Keratinocyte (primary cell): ENCODE data around the gene TMPRSS4. TPM values are rescaled to one million over a fixed set of nuclear protein-coding genes. Genes with fewer than 3 reads are reported as not detected.

Experiments
- DNase-seq: peaks from one replicate; pipeline ENCODE4 v3.0.0-alpha.2; 2011; ENCODE audit warnings: low read depth, missing footprints, low spot score
- FAIRE-seq: peaks from 2 replicates; lab custom pipeline; 2011; peaks lifted over from hg19 to GRCh38; lab: Jason Lieb, UNC
- H2AFZ ChIP-seq: 2 replicates; pipeline ENCODE4 v1.6.0; 2012; ENCODE audit warnings: low read length, control low read depth, inconsistent platforms; ENCODE audit not compliant: control insufficient read depth
- H3K27ac ChIP-seq: 2 replicates; pipeline ENCODE4 v1.5.1; 2011; ENCODE audit warnings: low read length; ENCODE audit not compliant: control insufficient read depth, insufficient read depth
- H3K27me3 ChIP-seq: 3 replicates; pipeline ENCODE4 v1.6.0; 2011; ENCODE audit warnings: low read length; ENCODE audit not compliant: control insufficient read depth, insufficient read depth; ENCODE audit errors: extremely low read depth
- H3K36me3 ChIP-seq, 2 experiments: 2 replicates in 1 of 2; 3 replicates in 1 of 2; pipeline ENCODE4 v1.5.1; 2011; ENCODE audit warnings: low read length in 2 of 2, mild to moderate bottlenecking in 1 of 2; ENCODE audit not compliant: control insufficient read depth in 2 of 2, insufficient read depth in 2 of 2; ENCODE audit errors: extremely low read depth in 1 of 2
- H3K4me1 ChIP-seq: 3 replicates; pipeline ENCODE4 v1.5.1; 2011; ENCODE audit warnings: low read length; ENCODE audit not compliant: control insufficient read depth, insufficient read depth; ENCODE audit errors: extremely low read depth
- H3K4me2 ChIP-seq: 3 replicates; pipeline ENCODE4 v1.6.0; 2011; ENCODE audit warnings: low read depth, low read length; ENCODE audit not compliant: control insufficient read depth, insufficient read depth; ENCODE audit errors: extremely low read depth
- H3K4me3 ChIP-seq, 3 experiments: fragments of 200-600 bp in 1 of 3; sonication (generic) in 1 of 3; 2 replicates in 2 of 3; 3 replicates in 1 of 3; pipeline ENCODE4 v1.5.1; 2011 to 2016; ENCODE audit warnings: low read length in 3 of 3, mild to moderate bottlenecking in 3 of 3, control low read depth in 2 of 3, inconsistent platforms in 1 of 3, low read depth in 1 of 3, mixed read lengths in 1 of 3, mixed run types in 1 of 3, moderate library complexity in 1 of 3; ENCODE audit not compliant: control insufficient read depth in 2 of 3, insufficient read depth in 2 of 3; ENCODE audit errors: extremely low read depth in 1 of 3
- H3K79me2 ChIP-seq: 2 replicates; pipeline ENCODE4 v1.6.0; 2012; ENCODE audit warnings: low read length; ENCODE audit not compliant: control insufficient read depth, insufficient read depth
- H3K9ac ChIP-seq: 3 replicates; pipeline ENCODE4 v1.6.0; 2011; ENCODE audit warnings: low read length; ENCODE audit not compliant: control insufficient read depth, insufficient read depth; ENCODE audit errors: extremely low read depth
- H3K9me1 ChIP-seq: 3 replicates; pipeline ENCODE4 v1.6.0; 2011; ENCODE audit warnings: low read length; ENCODE audit not compliant: control insufficient read depth, insufficient read depth; ENCODE audit errors: extremely low read depth
- H3K9me3 ChIP-seq: 2 replicates; pipeline ENCODE4 v1.5.1; 2012; ENCODE audit warnings: low read depth, low read length; ENCODE audit not compliant: control insufficient read depth
- H4K20me1 ChIP-seq: 3 replicates; pipeline ENCODE4 v1.6.0; 2011; ENCODE audit warnings: low read length; ENCODE audit not compliant: control insufficient read depth, insufficient read depth; ENCODE audit errors: extremely low read depth
- EZH2 ChIP-seq: IDR thresholded peaks from one replicate; pipeline ENCODE4 v1.6.1; 2012; ENCODE audit warnings: inconsistent platforms, mild to moderate bottlenecking, low read length, moderate library complexity
- dilution Hi-C: fragments of 300-500 bp; cut with MboI; formaldehyde crosslinking; loops from one replicate; pipeline ENCODE4 v1.7.0; 2020; ENCODE audit warnings: low sequenced_read_pairs; ENCODE audit not compliant: extremely low pct_ligation_motif_present
- polyA plus RNA-seq, 5 experiments: library from polyadenylated mRNA; depleted of rRNA in 3 of 5; stranded (reverse) in 3 of 5; stranded (forward) in 1 of 5; unstranded in 1 of 5; fragments of >200 nt; gene quantifications; 1 replicate in 1 of 5; 2 replicates in 3 of 5; 3 replicates in 1 of 5; pipeline versions ENCODE4 v1.2.1 to v1.2.3, GENCODE V29; 2011 to 2012; ENCODE audit warnings: missing spikeins in 2 of 5, low read depth in 1 of 5, low replicate concordance in 1 of 5
- TF ChIP-seq, protein P1 (sequence below), 3 experiments: IDR thresholded peaks in 1 of 3; conservative IDR thresholded peaks in 1 of 3; optimal IDR thresholded peaks in 1 of 3; 2 replicates in 2 of 3; 3 replicates in 1 of 3; pipeline versions ENCODE3 to v1.5.1; 2011; ENCODE audit warnings: low read length in 3 of 3, mild to moderate bottlenecking in 3 of 3, moderate library complexity in 2 of 3, control low read depth in 1 of 3, inconsistent platforms in 1 of 3; ENCODE audit not compliant: insufficient read depth in 2 of 3; ENCODE audit errors: extremely low read depth in 1 of 3

Gene TMPRSS4
- polyA plus RNA-seq, 1 donor (not counting 4 experiments of a cell fraction or from before 2014, with no cell fraction given), result 1.2 TPM

DNA sequence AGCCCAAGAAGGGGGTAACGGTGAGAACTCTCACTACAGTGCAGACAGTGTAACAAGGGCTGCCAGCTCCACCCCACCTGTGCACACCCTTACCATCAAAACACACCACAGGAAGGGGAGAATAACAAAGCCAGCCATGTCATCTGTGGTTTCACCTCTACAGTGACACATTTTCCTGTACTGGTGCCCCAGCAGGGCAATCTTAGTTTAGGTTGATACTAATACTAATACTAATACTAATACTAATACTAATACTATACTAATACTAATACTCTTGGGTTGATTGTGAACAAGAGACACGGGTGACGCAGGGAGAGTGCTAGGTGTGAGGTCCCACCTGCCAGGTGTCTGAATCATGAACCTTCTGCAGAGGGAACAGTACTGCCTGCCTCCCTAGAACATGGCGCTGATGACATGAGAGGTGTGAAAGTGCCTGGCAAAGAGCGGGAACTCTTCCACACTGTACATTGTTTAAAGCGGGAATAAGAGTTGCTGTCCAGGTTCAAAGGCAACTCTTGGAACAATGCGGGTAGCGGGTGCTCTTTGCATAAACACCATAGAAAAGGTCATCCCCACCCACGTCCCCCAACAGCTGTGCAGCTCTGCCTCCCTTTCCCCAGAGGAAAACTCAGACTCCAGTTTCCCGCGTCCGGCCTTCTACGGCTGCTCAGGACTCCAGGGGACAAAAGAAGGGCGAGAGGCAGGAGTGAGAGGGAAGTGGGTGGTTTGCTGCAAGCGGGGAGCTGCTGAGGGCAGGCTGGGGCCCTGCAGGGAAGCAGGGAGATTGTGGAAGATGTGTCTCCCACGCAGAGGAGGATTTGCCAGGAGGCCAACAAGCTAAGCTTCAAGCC is 25.0 kb upstream of the TMPRSS4 start:
- Histone ChIP-seq H2AFZ (no peak overlapping the region), H3K9me1 (peaks cover 2% of the 10 kb centered on the region), H3K79me2 (no peaks in the 10 kb centered on the region), H3K4me3 (no peak overlapping the region), H3K4me1 (no peaks in the 10 kb centered on the region), H3K9ac (no peak overlapping the region), H4K20me1 (no peaks in the 10 kb centered on the region), H3K36me3 (no peaks in the 10 kb centered on the region), H3K4me2 (no peak overlapping the region), H3K27me3 (peaks cover under 1% of the 10 kb centered on the region), H3K9me3 (no peaks in the 10 kb centered on the region), H3K27ac (no peak overlapping the region)
- TF ChIP-seq EZH2, result no peak
- TF ChIP-seq, protein P1, sequence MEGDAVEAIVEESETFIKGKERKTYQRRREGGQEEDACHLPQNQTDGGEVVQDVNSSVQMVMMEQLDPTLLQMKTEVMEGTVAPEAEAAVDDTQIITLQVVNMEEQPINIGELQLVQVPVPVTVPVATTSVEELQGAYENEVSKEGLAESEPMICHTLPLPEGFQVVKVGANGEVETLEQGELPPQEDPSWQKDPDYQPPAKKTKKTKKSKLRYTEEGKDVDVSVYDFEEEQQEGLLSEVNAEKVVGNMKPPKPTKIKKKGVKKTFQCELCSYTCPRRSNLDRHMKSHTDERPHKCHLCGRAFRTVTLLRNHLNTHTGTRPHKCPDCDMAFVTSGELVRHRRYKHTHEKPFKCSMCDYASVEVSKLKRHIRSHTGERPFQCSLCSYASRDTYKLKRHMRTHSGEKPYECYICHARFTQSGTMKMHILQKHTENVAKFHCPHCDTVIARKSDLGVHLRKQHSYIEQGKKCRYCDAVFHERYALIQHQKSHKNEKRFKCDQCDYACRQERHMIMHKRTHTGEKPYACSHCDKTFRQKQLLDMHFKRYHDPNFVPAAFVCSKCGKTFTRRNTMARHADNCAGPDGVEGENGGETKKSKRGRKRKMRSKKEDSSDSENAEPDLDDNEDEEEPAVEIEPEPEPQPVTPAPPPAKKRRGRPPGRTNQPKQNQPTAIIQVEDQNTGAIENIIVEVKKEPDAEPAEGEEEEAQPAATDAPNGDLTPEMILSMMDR (optimal IDR thresholded peaks at IDR 0.05 in 1 of 3, IDR thresholded peaks at IDR 0.05 in 1 of 3, conservative IDR thresholded peaks at IDR 0.05 in 1 of 3; ENCODE audit: extremely low read depth in 1 of 3, insufficient read depth in 2 of 3, low read length in 3 of 3), result no peak
- DNase-seq (no peak), FAIRE-seq (no peak)
- dilution Hi-C loops, result no loop called here

DNA sequence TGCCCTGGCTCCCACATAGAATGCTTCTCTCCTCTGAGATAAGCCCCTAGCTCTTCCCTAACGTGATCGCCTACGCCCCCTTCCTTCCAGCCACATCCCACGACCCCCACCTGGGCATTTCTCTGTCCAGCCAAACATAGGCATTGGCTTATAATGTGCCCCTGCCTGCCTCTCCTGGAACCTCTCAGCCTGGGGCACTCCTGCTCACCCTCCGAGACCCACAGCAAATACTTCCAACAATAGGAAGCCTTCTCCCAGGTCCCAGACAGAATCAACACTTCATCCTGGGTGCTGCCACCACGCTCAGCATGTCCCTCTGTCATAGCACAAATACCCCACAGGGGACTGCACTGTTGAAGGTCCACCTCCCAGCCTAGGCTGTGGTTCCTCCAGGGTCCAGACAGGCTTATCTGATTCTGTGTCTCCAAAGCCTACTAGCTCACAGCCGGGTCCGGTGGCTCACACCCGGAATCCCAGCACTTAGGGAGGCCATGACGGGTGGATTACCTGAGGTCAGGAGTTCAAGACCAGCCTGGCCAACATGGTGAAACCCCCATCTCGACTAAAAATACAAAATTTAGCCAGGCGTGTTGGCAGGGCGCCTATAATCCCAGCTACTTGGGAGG is 24.2 kb upstream of the TMPRSS4 start:
- Histone ChIP-seq H3K9me1 (no peaks in the 10 kb centered on the region), H3K9ac (no peak overlapping the region), H3K27me3 (peaks cover 4% of the 10 kb centered on the region), H3K79me2 (no peaks in the 10 kb centered on the region), H3K27ac (no peak overlapping the region), H3K4me1 (no peaks in the 10 kb centered on the region), H3K9me3 (no peaks in the 10 kb centered on the region), H3K36me3 (no peaks in the 10 kb centered on the region), H3K4me3 (no peak overlapping the region), H3K4me2 (no peak overlapping the region), H4K20me1 (no peaks in the 10 kb centered on the region), H2AFZ (no peak overlapping the region)
- no peak for FAIRE-seq
- dilution Hi-C loops, result no loop called here
- no peak for DNase-seq
- TF ChIP-seq EZH2, result no peak
- TF ChIP-seq, protein P1 (optimal IDR thresholded peaks at IDR 0.05 in 1 of 3, IDR thresholded peaks at IDR 0.05 in 1 of 3, conservative IDR thresholded peaks at IDR 0.05 in 1 of 3; ENCODE audit: extremely low read depth in 1 of 3, insufficient read depth in 2 of 3, low read length in 3 of 3), result no peak
